ENCODE results near the gene TFAP2B.

TFAP2B gene

DNA sequence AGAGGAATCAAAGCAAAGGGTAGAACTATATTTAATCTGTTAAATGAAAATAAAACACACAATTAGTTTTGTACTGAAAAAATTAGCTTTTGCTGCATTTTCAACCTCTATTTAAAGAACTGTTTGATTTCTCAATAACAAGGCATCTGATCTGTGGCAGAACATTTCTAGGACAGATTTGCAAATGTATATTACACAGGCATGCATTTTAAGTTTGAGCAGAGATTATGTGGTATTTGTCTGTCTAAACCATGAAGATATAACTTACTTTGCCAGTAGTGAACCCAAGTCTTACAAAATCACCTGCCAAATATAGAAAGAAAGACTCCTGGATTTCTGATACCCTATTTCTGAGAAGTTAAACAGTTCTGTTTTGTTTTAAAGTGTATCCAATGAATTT is 71.9 kb downstream of the TFAP2B start:
- TF ChIP-seq GATA2 (IDR thresholded peaks at IDR 0.05; ENCODE audit: low read depth, low read length) (no peak), GATA3 (IDR thresholded peaks at IDR 0.05; ENCODE audit: low read depth, low read length) (no peak)

DNA sequence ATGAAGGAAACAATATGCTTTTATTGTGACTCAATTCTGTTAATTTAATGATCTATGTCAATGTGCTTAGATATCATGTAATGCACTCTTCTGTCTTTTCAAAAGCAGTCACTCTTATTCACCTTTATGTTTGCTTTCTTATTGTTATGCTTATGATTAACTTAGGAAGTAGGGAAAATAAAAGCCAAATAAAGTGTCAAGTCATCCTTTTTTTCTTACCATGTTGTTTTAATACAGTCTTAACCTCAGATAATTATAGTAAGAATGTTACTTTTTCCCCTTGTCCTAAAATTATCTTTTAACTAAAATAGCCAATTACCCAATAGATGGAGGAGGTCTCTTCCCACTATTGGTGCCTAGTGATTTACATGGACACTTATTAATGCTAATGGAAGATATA is 72.6 kb downstream of the TFAP2B start:
- TF ChIP-seq GATA2 (IDR thresholded peaks at IDR 0.05; ENCODE audit: low read depth, low read length) (no peak), GATA3 (IDR thresholded peaks at IDR 0.05; ENCODE audit: low read depth, low read length) (no peak)
